CD4-positive, alpha-beta T cell (primary cell): ENCODE measurements around the gene RNF220. TPM values are rescaled to one million over a fixed set of nuclear protein-coding genes. Genes with fewer than 3 reads are reported as not detected.

Experiments used
- ATAC-seq: fragments of 200-7000 bp; cut with Tn5 transposase; one replicate; pipeline ENCODE4 v1.10.0; 2022; ENCODE audit warnings: mild to moderate bottlenecking; ENCODE audit not compliant: poor library complexity
- CTCF ChIA-PET: fragments of 350-600 bp; sonication (Branson Sonifier 250); formaldehyde crosslinking; loops from one replicate; lab custom pipeline; 2021; ENCODE audit warnings: antibody characterized with exemption, inconsistent platforms; lab: Charles Lee
- POLR2A ChIA-PET: fragments of 350-600 bp; sonication (Branson Sonifier 250); formaldehyde crosslinking; loops from one replicate; lab custom pipeline; 2021; ENCODE audit warnings: antibody characterized with exemption, inconsistent platforms; lab: Charles Lee
- DNase-seq, 14 experiments: peaks; one replicate each; pipeline ENCODE4 v3.0.0-alpha.2; 2013 to 2020; ENCODE audit warnings: mixed read lengths in 2 of 14
- H3K27ac ChIP-seq, 2 donors: one replicate each; pipeline versions ENCODE4 v1.5.1 to v1.7.0; 2013; ENCODE audit warnings: low read length in 2 of 2, low read depth in 1 of 2, mild to moderate bottlenecking in 1 of 2
- H3K27me3 ChIP-seq, 2 experiments: 1 replicate in 1 of 2; 2 replicates in 1 of 2; pipeline versions ENCODE4 v1.6.1 to v1.7.0; 2013; ENCODE audit warnings: low read length in 2 of 2, control low read depth in 1 of 2, mild to moderate bottlenecking in 1 of 2, moderate library complexity in 1 of 2; ENCODE audit not compliant: insufficient read depth in 2 of 2, control insufficient read depth in 1 of 2
- H3K36me3 ChIP-seq: one replicate; pipeline ENCODE4 v1.6.1; 2013; ENCODE audit warnings: low read length, control low read depth; ENCODE audit not compliant: insufficient read depth
- H3K4me1 ChIP-seq: one replicate; pipeline ENCODE4 v1.6.1; 2013; ENCODE audit warnings: low read length, control low read depth; ENCODE audit not compliant: insufficient read depth
- H3K4me3 ChIP-seq: one replicate; pipeline ENCODE4 v1.5.1; 2013; ENCODE audit warnings: mild to moderate bottlenecking, low read length, moderate library complexity
- H3K9me3 ChIP-seq, 2 experiments: 1 replicate in 1 of 2; 2 replicates in 1 of 2; pipeline versions ENCODE4 v1.6.1 to v1.7.0; 2013; ENCODE audit warnings: low read length in 2 of 2, mild to moderate bottlenecking in 2 of 2, control low read depth in 1 of 2, moderate library complexity in 1 of 2; ENCODE audit not compliant: control insufficient read depth in 1 of 2, insufficient read depth in 1 of 2
- H3K27ac Mint-ChIP-seq: one replicate; pipeline ENCODE4 v1.8.0; 2020; ENCODE audit warnings: mixed read lengths
- H3K27me3 Mint-ChIP-seq: one replicate; pipeline ENCODE4 v1.8.0; 2021; ENCODE audit warnings: mixed read lengths
- H3K36me3 Mint-ChIP-seq: one replicate; pipeline ENCODE4 v1.8.0; 2021; ENCODE audit warnings: low read depth, mixed read lengths
- H3K4me1 Mint-ChIP-seq: one replicate; pipeline ENCODE4 v1.8.0; 2021; ENCODE audit warnings: low read depth, mixed read lengths
- H3K4me3 Mint-ChIP-seq: one replicate; pipeline ENCODE4 v1.8.0; 2020; ENCODE audit warnings: mild to moderate bottlenecking, mixed read lengths
- H3K9me3 Mint-ChIP-seq: one replicate; pipeline ENCODE4 v1.8.0; 2020; ENCODE audit warnings: mixed read lengths
- CTCF ChIP-seq: fragments of 200-600 bp; IDR thresholded peaks from one replicate; pipeline ENCODE4 v1.8.0; 2022; ENCODE audit warnings: antibody characterized with exemption, mild to moderate bottlenecking
- intact Hi-C, 2 experiments: fragments of 100-400 bp; cut with DNase I in 1 of 2; cut with micrococcal nuclease in 1 of 2; formaldehyde crosslinking; loops; one replicate each; pipeline versions ENCODE4 v1.15.1 to v1.9.0; 2023 to 2025; cut with DNase I, micrococcal nuclease
- total RNA-seq, 174 experiments: library from RNA in 2 of 174; stranded (reverse) in 2 of 174; gene quantifications; one replicate each; pipeline ENCODE4 v1.2.3 and lab custom pipeline; 2021 to 2026

RNF220 gene
- total RNA-seq, 2 experiments from 2014 or later, result 76.0 to 77.9 TPM

- no peaks in the 10 kb centered on the region for H3K36me3 ChIP-seq
- H3K4me3 ChIP-seq, result no peak overlapping the region
- peaks cover 4 to 6% of the 10 kb centered on the region in 2 experiments for H3K27me3 ChIP-seq
- peaks cover 20% of the 10 kb centered on the region for H3K27me3 Mint-ChIP-seq
- TF ChIP-seq CTCF, result no peak
- H3K9me3 Mint-ChIP-seq, result peaks cover 8% of the 10 kb centered on the region
- H3K9me3 ChIP-seq, result no peaks in the 10 kb centered on the region
- DNase-seq (no peak), ATAC-seq (no peak)
- H3K4me1 Mint-ChIP-seq, result no peaks in the 10 kb centered on the region
- ChIA-PET CTCF (no interaction called here), POLR2A (no interaction called here)
- H3K4me1 ChIP-seq, result no peaks in the 10 kb centered on the region
- intact Hi-C loops, result no loop called here
- H3K27ac Mint-ChIP-seq, result no peak overlapping the region
- no peaks in the 10 kb centered on the region for H3K36me3 Mint-ChIP-seq
- no peak overlapping the region for H3K4me3 Mint-ChIP-seq
- no peak overlapping the region for H3K27ac ChIP-seq
These were observed 59.3 kb downstream of the RNF220 start for GRCh38 chr1:44464361-44464760.

- no peaks in the 10 kb centered on the region for H3K36me3 Mint-ChIP-seq
- ChIA-PET POLR2A (no interaction called here), CTCF (no interaction called here)
- TF ChIP-seq CTCF, result no peak
- Histone ChIP-seq H3K36me3 (no peaks in the 10 kb centered on the region), H3K4me1 (no peaks in the 10 kb centered on the region), H3K27ac (no peak overlapping the region), H3K9me3 (peaks cover 0 to 3% of the 10 kb centered on the region in 2 experiments), H3K4me3 (no peak overlapping the region), H3K27me3 (peaks cover 0 to 4% of the 10 kb centered on the region in 2 experiments)
- H3K4me3 Mint-ChIP-seq, result no peak overlapping the region
- ATAC-seq (no peak), DNase-seq (no peak)
- intact Hi-C loops, result no loop called here
- no peak overlapping the region for H3K27ac Mint-ChIP-seq
- no peaks in the 10 kb centered on the region for H3K4me1 Mint-ChIP-seq
- peaks cover 24% of the 10 kb centered on the region for H3K27me3 Mint-ChIP-seq
- peaks cover 8% of the 10 kb centered on the region for H3K9me3 Mint-ChIP-seq
These were observed 62.5 kb downstream of the RNF220 start for GRCh38 chr1:44467566-44467965.

- ATAC-seq (no peak), DNase-seq (no peak)
- ChIA-PET CTCF (no interaction called here), POLR2A (no interaction called here)
- no peaks in the 10 kb centered on the region for H3K27me3 ChIP-seq
- Mint-ChIP-seq H3K36me3 (no peaks in the 10 kb centered on the region), H3K27ac (no peak overlapping the region), H3K4me1 (no peaks in the 10 kb centered on the region), H3K9me3 (no peaks in the 10 kb centered on the region), H3K4me3 (no peak overlapping the region), H3K27me3 (peaks cover 23% of the 10 kb centered on the region)
- no peaks in the 10 kb centered on the region for H3K36me3 ChIP-seq
- no peaks in the 10 kb centered on the region for H3K4me1 ChIP-seq
- TF ChIP-seq CTCF, result no peak
- H3K27ac ChIP-seq, result no peak overlapping the region
- H3K4me3 ChIP-seq, result no peak overlapping the region
- intact Hi-C loops, result no loop called here
- H3K9me3 ChIP-seq, result peaks cover 0 to 3% of the 10 kb centered on the region in 2 experiments
These were observed 66.9 kb downstream of the RNF220 start for GRCh38 chr1:44471911-44472453.
